RPMI8226 (cell line): ENCODE data around the gene BRMS1.
A peak's percentile ranks its signal among the peaks of the same experiment; 100 is the strongest.
"Not testable (repeated sequence)": the region's sequence is repeated elsewhere in the genome, so short reads cannot be mapped to it uniquely, and the experiment has no call there.

ENCODE experiments used
- DNase-seq: peaks from one replicate; pipeline ENCODE4 v3.0.0-alpha.2; 2015

The BRMS1 gene, protein sequence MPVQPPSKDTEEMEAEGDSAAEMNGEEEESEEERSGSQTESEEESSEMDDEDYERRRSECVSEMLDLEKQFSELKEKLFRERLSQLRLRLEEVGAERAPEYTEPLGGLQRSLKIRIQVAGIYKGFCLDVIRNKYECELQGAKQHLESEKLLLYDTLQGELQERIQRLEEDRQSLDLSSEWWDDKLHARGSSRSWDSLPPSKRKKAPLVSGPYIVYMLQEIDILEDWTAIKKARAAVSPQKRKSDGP

DNA sequence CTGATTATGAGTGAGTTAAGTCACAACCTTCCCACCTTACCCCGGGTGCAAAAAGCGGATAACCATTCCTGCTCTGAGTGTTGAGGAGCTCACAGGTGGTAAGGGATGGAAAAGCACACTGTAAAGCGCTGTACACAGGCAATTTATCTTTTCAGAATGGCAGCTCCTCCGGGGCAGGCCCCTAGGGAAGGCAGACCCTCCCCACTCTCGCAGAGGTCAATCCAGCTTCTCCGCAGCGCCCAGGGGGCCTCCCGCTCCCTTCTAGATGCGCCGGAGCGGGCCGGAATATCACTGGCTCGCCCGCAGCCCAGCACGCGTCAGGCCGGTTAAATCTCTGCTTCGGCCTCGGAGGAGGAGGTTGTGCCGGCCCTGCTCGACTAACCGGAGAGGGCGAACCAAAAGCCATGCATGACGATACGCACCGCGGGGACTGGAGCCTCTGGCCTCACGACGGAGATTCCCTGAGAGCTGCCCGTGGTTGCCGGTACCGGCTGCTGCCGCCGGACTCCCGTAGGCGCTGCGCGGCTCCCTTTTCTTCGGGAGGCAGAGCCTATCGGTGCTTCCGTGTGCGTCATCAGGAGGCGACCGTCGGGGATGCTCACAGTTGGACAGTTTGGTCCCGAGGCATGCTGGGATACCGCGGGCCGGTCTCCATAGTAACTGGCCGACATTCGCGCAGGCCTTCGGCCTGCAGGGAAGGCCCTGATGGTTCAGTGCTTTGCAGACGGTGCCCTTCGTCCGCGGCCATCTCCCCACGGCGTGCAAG, at the start of gene BRMS1:
Gene BRMS1, minus strand, starts transcription at position 555 of the 766 bp plus-strand sequence. CDS start 2,870 bp downstream, outside the sequence.
- DNase-seq: peak; percentile 100

DNA sequence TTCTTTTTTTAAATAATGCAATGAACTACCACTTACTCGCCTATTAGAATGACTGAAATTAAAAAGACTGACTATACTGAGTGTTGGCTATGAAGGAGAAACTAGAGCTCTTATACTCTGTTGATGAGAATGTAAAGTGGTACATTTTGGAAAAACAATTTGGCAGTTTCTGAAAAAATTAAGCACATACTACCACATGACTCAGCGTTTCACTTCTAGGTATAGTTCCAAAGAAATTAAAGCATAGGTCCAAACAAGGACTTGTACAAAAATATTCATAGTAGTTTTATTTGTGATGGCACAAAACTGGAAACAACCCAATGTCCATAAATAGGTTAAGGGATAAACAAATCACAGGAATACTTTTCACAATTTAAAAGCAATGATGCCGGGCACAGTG, 49.0 kb upstream of the BRMS1 start:
- DNase-seq: no peak

DNA sequence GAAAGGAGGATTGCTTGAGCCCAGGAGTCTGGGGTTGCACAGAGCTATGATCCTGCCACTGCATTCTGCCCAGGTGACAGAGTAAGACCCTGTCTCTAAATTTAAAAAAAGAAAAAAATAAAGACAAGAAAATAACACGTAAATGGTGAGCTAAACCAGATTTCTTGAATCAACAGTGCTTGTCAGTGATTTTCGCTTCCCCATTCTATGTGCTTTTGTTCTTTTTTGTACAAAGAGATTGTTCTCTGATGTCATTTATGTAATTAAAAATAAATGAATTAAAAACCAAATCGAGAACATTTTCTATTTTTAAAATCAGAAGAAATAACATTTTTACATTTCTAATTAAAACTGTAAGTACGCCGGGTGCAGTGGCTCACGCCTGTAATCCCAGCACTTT, 46.4 kb upstream of the BRMS1 start:
- peak; percentile 53 for DNase-seq

DNA sequence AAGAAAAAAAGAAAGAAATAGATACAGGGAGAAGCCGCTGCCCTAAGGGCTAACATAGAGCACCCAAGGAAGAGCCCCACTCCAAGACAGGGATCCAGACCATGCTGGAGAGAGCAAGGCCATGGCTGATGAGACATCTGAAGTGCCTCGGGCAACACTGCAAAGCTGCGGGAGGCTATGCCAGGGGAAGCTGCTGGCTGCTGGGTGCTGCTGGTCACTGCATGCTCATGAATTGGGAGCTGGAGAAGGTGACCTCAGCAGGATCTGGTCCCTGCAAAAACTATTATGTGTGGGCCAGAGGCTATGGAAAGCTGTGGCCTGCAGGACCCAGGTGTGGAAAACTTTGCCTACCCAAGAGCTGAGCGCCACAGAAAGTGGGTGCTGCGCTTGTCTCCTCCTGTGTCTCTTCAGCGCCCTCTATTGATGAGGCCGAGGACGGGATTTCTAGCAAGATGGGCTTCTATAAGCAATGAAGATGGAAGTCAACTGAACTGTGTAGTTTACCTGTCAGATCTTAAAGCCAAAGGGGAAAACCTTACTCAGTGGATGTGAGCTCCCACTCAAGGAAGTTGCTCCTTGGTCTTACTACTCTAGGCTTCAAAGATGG, 44.0 kb upstream of the BRMS1 start:
- peak; percentile 94 for DNase-seq

DNA sequence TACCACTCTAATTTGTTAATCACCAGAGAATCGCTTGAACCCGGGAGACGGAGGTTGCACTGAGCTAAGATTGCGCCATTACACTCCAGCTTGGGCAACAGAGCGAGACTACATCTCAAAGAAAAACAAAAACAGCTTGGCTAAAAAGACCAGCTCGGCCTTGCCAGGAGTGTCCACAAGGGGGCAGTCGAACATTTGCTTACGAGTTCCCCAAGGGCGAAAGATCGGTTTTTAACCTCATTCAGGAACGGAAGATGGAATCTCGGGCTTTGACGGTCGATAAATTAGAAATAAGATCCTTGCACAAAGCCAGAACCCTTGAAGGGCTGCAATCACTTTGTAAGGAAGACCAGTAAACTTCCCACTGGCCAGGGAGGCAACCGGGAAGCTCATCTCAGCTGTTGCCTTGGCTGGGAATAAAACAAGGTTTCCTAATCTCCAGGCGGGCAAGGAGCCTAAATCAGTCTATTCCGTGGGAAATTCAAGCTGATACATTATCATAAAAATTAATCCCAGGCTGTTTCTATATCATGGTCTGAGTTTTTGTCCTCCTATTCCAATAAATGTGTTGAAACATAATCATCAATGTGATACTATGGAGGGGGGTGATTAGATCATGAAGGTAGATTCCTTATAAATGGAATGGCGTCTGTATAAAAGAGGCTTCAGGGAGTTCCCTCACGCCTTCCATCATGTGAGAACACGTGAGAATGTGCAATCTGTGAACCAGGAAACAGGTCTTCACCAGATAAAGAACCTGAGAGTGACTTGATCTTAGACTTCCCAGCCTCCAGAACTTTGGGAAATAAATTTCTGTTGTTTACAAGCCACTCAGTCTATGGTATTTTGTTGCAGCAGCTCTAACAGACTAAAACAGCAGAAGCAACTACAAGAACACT, 41.5 kb upstream of the BRMS1 start:
- DNase-seq: peak; percentile 92

DNA sequence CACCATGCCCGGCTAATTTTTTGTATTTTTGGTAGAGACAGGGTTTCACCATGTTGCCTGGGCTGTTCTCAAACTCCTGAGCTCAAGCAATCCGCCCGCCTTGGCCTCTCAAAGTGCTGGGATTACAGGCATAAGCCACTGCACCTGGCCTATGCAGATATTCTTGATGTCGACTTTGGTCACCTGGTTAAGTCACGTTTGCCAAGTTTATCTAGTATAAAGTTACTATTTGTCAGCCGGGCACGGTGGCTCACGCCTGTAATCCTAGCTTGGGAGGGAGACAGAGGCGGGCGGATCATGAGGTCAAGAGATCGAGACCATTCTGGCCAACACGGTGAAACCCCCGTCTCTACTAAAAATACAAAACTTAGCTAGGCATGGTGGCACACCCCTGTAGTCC, 39.4 kb upstream of the BRMS1 start:
- not testable (repeated sequence) for DNase-seq

DNA sequence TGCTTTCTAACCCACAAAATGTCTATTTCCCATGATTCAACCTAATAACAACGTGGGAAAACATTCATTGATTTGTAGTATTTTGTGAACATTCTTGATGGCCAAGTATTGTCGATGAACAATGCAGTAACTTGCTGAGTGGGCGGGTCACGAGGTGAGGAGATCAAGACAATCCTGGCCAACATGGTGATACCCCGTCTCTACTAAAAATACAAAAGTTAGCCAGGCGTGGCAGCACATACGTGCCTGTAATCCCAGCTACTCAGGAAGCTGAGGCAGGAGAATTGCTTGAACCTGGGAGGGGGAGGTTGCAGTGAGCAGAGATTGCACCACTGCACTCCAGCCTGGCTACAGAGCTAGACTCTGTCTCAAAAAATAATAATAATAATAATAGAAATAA, 35.4 kb upstream of the BRMS1 start:
- peak; percentile 45 for DNase-seq

DNA sequence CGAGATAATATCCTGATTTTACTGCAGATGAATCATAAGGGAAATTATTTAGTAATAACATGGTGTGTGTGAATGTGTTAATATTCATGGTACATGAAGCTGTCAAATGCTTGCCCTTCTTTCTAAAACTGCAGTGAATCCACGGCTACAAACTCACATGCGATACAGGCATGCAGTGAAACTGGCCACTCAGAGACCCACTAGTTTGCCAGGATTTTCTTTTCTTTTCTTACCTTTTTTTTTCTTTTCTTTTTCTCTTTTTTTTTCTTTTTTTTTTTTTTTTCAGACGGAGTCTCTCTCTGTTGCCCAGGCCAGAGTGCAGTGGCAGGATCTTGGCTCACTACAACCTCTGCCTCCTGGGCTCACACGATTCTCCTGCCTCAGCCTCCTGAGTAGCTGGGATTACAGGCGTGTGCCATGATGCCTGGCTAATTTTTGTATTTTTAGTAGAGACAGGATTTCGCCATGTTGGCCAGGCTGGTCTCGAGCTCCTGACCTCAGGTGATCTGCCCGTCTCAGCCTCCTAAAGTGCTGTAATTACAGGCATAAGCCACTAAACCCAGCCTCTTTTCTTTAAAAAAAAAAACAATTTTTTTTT, 28.9 kb upstream of the BRMS1 start:
- DNase-seq: not testable (repeated sequence)

DNA sequence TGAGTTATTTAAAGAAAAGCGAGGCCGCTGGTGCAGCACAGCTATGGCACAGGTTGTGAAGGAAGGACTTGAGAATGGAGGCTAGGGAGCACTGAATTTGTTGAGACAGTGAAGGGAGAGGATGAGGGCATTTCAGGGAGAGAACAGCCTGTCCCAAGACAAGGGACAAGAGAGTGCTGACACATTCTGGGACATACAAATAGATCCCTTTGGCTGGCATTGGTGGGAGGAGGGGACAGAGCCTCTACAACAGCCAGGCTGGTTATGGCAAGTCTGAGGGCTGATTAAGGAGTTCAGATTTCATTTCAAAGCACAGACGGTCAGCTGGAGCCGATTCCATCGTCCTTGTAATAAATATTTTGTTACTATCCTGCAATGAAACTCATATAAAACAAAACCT, 28.4 kb upstream of the BRMS1 start:
- no peak for DNase-seq

DNA sequence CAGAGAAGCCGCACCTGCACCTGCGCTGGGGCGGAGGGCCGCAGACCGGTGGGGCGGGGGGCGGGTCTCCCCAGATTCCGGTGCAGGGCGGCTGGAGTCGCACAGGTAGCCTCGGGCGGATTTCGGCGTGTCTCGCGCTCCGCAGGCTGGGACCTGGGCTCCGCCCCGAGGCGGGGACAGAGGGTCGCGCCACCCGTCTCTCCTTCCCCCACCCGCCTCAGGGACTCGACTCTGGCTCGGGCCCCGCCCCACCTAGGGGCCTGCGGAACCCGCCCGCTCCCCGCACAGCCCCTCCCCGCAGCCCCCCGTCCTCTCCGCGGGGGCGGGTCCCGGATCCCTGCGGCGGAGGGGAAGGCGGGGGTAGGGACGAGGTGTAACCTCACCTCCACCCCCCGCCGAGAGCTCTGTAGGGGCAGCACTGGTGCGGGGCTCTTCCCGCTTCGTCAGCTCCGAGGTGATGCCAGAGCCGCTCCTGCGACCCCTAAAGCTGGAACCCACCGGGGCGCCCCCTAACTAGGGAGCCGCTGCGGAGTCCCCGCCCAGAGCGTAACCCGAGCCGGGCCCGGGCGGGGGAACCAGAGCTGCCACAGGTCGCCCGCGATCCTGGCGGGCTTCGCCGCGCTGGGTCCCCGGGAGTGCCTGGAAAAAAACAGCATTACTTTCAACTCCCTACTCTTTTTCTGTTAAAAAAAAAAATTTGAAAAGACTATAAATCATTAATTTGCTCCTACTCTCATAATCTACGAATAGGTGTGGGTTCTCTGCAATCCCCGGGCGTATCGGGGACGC, 26.9 kb upstream of the BRMS1 start, which contains the start of gene SLC29A2:
Gene SLC29A2, minus strand, starts transcription at position 134 of the 789 bp plus-strand sequence. CDS start 169 bp downstream, outside the sequence.
- DNase-seq: peak; percentile 99

DNA sequence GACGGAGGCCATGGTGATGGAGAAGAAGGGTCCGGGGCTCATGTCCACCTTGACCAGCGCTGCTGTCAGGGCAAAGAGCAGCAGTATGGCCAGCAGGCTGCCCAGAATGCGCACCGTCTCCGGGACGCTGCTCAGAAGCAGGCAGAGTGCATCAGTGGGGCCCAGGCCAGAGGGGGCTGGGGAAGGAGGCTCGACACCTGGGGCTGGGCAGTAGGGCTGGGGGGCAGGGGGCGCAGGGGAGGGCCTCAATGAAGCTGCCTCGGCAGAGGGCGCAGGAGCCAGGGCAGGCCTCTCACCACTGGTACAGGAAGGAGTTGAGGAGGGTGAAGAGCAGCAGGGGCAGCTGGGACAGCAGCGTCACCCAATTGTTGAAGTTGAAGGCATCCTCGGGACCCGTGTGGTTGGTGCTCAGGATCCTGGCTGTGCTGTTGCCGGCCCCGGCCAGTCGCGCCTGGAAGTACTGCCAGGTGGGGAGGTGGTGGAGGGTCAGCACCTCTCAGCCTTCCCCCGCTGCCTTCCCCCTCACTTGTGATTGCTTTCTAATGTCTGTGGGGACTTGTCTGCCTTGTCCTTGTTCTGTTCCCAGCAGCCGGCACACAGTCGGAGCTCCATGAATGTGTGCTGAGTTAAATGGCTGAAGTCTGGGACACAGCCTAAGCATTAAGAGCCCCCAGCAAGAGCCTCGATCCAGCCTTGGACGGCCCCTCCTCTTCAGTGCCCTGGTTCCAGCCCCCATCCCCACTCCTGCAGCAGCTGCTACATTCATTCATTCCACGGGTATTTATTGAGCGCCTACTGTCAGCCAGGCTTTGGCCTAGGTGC, 24.4 kb upstream of the BRMS1 start:
- DNase-seq: no peak

DNA sequence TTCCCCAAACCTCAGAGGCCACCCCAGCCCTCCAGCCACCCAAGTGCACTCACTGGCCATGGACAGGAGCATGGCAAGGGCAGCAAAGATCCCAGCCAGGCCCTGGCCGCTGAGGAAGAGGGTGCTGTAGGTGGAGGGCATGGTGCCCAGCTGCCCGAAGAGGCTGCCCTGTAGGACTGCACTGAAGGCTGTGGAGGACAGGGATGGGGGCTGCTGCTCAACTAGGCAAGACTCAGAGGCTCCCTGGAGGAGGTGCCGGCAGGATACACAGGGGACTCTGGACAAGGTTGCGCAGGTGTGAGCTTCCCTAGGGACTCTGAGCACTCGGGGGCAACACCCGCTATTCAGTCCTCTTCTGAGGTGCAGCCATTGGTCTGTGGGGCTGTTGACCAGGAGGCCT, 23.6 kb upstream of the BRMS1 start:
- no peak for DNase-seq

DNA sequence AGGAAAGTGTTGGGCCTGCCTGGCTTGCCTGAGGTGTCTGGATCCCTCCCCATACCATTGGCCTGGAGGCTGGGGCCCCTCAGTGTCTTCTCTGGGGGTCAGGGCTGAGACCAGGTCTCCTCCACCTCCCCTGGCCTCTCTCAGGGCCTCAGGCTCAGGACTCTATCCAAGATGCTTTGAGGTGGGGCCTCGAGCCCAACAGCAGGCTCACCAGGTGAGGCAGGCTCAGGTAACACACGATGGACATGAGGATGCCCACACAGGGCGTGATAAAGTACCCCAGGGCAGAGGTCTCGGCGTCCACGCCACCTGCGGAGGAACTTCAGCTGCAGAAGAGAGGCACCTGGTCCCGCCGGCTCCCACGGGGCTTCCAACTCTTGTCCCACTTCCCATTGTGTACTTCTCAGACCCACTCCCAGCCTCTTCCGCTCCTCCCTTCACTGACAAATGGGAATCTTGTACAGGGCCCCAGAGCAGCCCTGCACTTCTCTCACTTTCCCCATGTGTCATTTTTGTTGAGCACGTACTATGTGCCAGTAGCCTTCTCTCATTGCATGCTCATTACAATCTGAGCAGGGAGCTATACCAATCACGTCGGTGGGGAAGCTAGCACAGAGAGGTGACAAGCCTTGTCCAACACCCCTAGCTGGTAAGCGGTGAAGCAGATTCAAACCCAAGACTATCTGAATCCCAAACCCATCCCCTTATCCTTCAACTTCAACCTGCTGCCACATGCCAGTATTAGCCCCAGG, 22.8 kb upstream of the BRMS1 start:
- DNase-seq: no peak

DNA sequence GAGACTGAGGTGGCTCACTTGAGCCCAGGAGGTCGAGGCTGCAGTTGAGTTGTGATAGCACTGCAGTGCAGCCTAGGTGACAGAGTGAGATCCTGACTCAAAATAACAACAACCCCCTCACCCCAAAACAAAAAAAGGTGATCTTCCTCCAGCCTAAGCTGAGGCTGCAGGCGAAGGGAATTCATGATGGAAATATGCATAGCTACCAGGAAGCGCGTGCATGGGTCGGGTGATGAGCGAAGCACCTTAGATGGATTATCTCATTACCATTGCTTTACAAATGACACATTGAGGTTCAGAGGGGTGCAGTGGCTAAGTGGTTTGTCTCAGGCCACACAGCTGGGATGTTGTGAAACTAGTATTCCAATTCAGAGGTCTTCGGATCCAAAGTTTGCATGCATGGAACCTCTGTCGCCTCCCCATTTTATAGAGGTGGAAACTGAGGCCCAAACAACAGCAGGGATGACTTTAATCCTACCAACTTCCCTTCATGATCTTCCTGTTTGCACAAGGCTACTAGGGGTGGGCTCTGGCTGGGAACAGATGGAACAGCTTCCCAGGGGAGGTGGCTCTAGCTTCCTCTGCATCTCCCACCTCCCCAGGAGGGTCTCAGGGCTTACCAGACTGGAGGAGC, 22.1 kb upstream of the BRMS1 start:
- no peak for DNase-seq

DNA sequence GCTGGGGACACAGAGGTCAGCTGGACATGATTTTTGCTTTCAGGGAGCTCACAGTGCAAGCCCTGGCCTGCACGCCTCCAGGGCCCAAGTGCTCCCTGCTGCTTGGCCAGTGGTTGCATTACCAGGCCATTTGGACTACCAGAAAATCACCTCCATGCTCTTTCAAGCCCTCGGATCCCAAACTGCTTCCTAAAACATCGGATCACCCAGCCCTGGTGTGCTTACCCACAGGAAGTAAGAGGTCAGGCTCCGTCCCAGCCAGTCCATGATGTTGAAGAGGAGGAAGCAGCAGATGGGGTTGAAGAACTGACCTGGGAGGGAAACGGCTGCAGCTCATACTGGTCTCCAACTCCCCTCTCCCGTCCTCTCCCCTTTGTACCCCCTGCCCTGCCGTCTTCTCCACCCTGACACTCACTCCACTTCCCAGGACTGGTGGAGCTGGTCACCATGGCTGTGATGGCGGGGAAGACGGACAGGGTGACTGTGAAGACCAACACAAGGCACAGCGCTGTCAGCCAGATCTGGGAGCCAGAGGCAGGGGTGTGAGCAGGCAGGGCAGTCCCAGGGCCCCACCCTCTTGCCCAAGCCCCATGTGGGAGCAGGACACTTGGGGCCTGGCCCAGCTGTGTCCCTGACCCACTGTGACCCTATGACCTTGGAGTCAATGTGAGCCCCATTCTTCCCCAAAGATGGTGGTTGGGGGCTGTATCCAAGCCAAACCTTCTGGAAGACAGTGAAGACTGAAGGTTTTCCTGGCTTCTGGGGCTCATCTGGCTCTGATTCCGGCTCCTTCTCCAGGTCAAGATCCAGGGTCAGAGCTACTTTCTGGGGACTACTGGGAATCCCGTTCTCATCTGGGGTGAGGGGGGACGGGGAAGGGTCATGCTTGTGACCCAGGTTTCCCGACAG, 21.1 kb upstream of the BRMS1 start:
- DNase-seq: no peak

DNA sequence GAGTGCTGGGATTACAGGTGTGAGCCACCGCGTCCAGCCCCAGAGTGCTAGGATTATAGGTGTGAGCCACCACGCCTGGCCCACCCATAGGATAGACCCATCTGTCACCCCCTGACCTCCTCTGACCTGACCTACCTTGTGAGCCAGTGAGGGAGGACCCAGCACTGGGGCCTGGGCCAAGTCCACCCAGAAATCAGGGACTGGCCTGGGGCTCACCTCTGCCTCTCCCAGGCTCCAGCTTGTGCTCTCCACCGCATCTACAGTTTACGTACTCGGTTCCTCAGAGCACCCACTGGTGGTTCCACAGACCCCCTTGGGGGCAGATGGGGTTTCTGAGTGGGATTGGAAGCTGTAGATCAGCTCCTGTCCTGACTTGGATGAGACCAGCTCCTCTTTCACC, 20.3 kb upstream of the BRMS1 start:
- no peak for DNase-seq

DNA sequence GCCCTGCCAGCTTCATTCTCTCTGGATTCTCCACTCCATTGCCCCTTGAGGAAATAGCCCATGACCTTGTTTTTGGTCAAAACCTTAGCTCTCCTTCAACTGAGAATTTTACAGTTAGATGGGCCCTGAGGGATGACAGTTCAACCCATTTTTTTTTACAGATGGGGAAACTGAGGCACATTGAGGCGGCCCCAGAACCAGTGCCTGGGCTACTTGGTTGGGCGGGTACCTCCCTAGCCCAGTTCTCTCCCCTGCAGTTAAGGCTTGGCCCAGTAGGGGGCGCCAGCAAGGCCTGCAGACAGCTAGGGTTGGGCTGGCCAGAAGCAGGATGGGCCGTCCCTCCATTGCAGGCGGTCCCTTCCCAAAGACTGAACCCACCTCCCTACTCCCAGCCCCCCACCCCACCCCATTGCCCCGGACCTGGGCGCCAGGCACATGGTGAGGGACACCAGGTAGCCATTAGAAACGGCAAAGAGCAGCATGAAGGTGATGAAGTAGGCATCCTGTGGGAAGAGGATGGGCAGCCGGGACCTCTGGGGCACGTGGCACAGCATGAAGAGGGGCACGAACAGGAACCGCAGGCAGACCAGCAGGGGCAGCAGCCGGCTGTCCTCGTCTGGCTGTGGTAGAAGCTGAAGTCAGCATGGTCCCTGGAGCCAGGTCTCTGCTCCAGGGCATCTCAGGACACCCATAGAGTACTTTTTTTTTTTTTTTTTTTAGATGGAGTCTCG, 19.1 kb upstream of the BRMS1 start:
- DNase-seq: peak; percentile 72

DNA sequence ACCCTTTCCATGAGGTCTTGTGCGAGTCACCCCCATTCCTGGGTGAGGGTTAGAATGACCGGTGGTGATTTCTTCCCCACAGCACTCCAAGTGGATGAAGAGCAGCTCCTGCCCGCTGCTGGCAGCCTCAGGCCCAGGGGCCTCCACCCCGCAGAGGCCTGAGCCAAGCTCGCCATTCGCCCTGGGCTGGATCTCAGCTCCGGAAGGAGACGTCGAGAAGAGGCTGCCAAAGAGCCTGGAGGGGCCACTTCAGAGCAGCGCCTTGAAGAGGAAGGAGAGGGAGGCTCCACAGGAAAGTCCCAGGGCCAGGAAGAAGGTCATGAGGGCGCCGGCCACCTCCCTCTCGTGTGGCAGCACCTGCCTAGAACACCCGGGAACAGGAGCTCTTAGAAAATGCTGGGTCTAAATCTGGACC, 18.3 kb upstream of the BRMS1 start:
- DNase-seq: no peak
